ENCODE measurements around the gene MRGPRG. TPM values are rescaled to one million over a fixed set of nuclear protein-coding genes. Genes with fewer than 3 reads are reported as not detected.
A peak's percentile ranks its signal among the peaks of the same experiment; 100 is the strongest.

MRGPRG gene
- total and polyA plus RNA-seq, 9 of the 15 experiments (the other 6 are each of a cell fraction or from before 2014, with no cell fraction given), result not detected

GRCh38 chr11:3232956-3233355, 14.3 kb upstream of the MRGPRG start:
- ChIA-PET CTCF (ENCODE audit: low intra/inter-chr PET ratio) (no interaction called here), POLR2A (no interaction called here)
- H4K20me1 ChIP-seq (replicated peaks; ENCODE audit: control insufficient read depth, insufficient read depth, low read length), result no peaks in the 10 kb centered on the region
- 81% methylated on average over 18 of the region's 21 CpGs for WGBS (ENCODE audit: insufficient coverage, low coverage, missing lambda C conversion rate)
- H3K9me1 ChIP-seq (ENCODE audit: control insufficient read depth, insufficient read depth, low read length), result peaks cover 4% of the 10 kb centered on the region
- H3K36me3 ChIP-seq (ENCODE audit: control insufficient read depth, insufficient read depth, low read length), result no peaks in the 10 kb centered on the region
- ATAC-seq (no peak), FAIRE-seq (no peak), DNase-seq (ENCODE audit: extremely low read depth in 1 of 4, low spot score in 3 of 4) (no peak)
- in situ Hi-C loops (cut with MboI) (no loop called here), intact Hi-C loops (cut with micrococcal nuclease) (no loop called here)
- TF ChIP-seq GATAD2B (IDR thresholded peaks at IDR 0.05; ENCODE audit: borderline replicate concordance), result no peak
- peaks cover 16 to 45% of the 10 kb centered on the region in 2 experiments for H3K4me1 ChIP-seq (replicated peaks in 1 of 2; ENCODE audit: control insufficient read depth in 2 of 2, insufficient read depth in 2 of 2, low read length in 2 of 2)
- H3K9me3 ChIP-seq (replicated peaks; ENCODE audit: control insufficient read depth, insufficient read depth, low read depth, low read length), result no peaks in the 10 kb centered on the region
- H3K79me2 ChIP-seq (ENCODE audit: control insufficient read depth, insufficient read depth, low read length), result no peaks in the 10 kb centered on the region
- no TSS peak for BruUV-seq (replicated peaks)
- no peak overlapping the region for H2AFZ ChIP-seq (ENCODE audit: low read depth, low read length)
- H3K9ac ChIP-seq (ENCODE audit: insufficient read depth in 1 of 2, low read depth in 2 of 2, low read length in 2 of 2), result peak overlapping the region in 1 of 2 experiments; percentile 33; a peak in 2 of 4 replicates
- no peak overlapping the region for H3K4me2 ChIP-seq (ENCODE audit: insufficient read depth, low read length)
- H3K4me3 ChIP-seq, result no peak overlapping the region
- H3K27me3 ChIP-seq (ENCODE audit: control insufficient read depth in 2 of 2, insufficient read depth in 2 of 2, low read length in 2 of 2), result no peaks in the 10 kb centered on the region
- H3K27ac ChIP-seq (ENCODE audit: extremely low read depth, low read depth, low read length), result no peak overlapping the region

GRCh38 chr11:3231851-3232744, 13.5 kb upstream of the MRGPRG start, which contains the start of gene MRGPRE:
TSS of gene MRGPRE (minus strand) at chr11:3232417. CDS start at chr11:3228799, 3,618 bp downstream.
- ATAC-seq, result peak; percentile 89
- H3K27ac ChIP-seq (ENCODE audit: extremely low read depth, low read depth, low read length), result no peak within 1 kb of the TSS; the same call in 2 of the 3 replicates
- POLR2A ChIA-PET, result interaction anchor here (0.6 to 1.2 kb wide), 3 partner anchors 11 to 18 kb away, joined by 3 to 4 read pairs (median 3); no protein-coding TSS in a partner anchor
- H3K9me1 ChIP-seq (ENCODE audit: control insufficient read depth, insufficient read depth, low read length), result peaks cover 4% of the 10 kb centered on the region
- FAIRE-seq, result peak; percentile 48
- peak within 1 kb of the TSS; percentile 79 for H2AFZ ChIP-seq (ENCODE audit: low read depth, low read length)
- in situ Hi-C loops (cut with MboI), result no loop called here
- H4K20me1 ChIP-seq (replicated peaks; ENCODE audit: control insufficient read depth, insufficient read depth, low read length), result no peaks in the 10 kb centered on the region
- intact Hi-C loops (cut with micrococcal nuclease), result no loop called here
- CTCF ChIA-PET (ENCODE audit: low intra/inter-chr PET ratio), result no interaction called here
- no TSS peak for BruUV-seq (replicated peaks)
- no peaks in the 10 kb centered on the region for H3K27me3 ChIP-seq (ENCODE audit: control insufficient read depth in 2 of 2, insufficient read depth in 2 of 2, low read length in 2 of 2)
- WGBS (ENCODE audit: insufficient coverage, low coverage, missing lambda C conversion rate), result 54% methylated on average over 37 of the region's 39 CpGs
- H3K36me3 ChIP-seq (ENCODE audit: control insufficient read depth, insufficient read depth, low read length), result no peaks in the 10 kb centered on the region
- H3K4me1 ChIP-seq (replicated peaks in 1 of 2; ENCODE audit: control insufficient read depth in 2 of 2, insufficient read depth in 2 of 2, low read length in 2 of 2), result peaks cover 16 to 54% of the 10 kb centered on the region in 2 experiments
- H3K4me3 ChIP-seq, result no peak within 1 kb of the TSS
- peak within 1 kb of the TSS; percentile 33 to 86; a peak in 3 of 4 replicates for H3K9ac ChIP-seq (ENCODE audit: insufficient read depth in 1 of 2, low read depth in 2 of 2, low read length in 2 of 2)
- no peaks in the 10 kb centered on the region for H3K79me2 ChIP-seq (ENCODE audit: control insufficient read depth, insufficient read depth, low read length)
- DNase-seq (ENCODE audit: extremely low read depth in 1 of 4, low spot score in 3 of 4), result peak; percentile 85 to 98 (median 92)
- H3K4me2 ChIP-seq (ENCODE audit: insufficient read depth, low read length), result peak within 1 kb of the TSS; percentile 68
- H3K9me3 ChIP-seq (replicated peaks; ENCODE audit: control insufficient read depth, insufficient read depth, low read depth, low read length), result no peaks in the 10 kb centered on the region
- TF ChIP-seq ZNF512 (tag; IDR thresholded peaks at IDR 0.05) (no peak), TGIF2 (CRISPR knock-in tag; IDR thresholded peaks at IDR 0.05) (no peak), BRF1 (IDR thresholded peaks at IDR 0.05; ENCODE audit: borderline replicate concordance, extremely low read depth, insufficient read length) (no peak), CBFA2T2 (conservative IDR thresholded peaks at IDR 0.05) (peak; percentile 91), DIDO1 (tag; IDR thresholded peaks at IDR 0.05; ENCODE audit: low read depth) (no peak)

Data from K562 (cell line).